Activated T-helper 1 cell treated with anti-CD3 and anti-CD28 coated beads, Interleukin-12 subunit alpha, Interleukin-12 subunit beta, Interleukin-2, Interleukin-4 antibody, amounts not matched to agents 30 ng/mL and 10 ng/mL and 1 ng/mL, durations not matched to agents 14 hours and 24 hours and 36 hours (primary cell): ENCODE data around the gene STEAP1B. TPM values are rescaled to one million over a fixed set of nuclear protein-coding genes. Genes with fewer than 3 reads are reported as not detected.

ENCODE experiments used
- DNase-seq: peaks from one replicate; pipeline ENCODE4 v3.0.0; 2021; ENCODE audit warnings: low spot score
- H3K27ac Mint-ChIP-seq: one replicate; pipeline ENCODE4 v1.8.0; 2021; ENCODE audit warnings: mild to moderate bottlenecking, mixed read lengths
- H3K27me3 Mint-ChIP-seq: one replicate; pipeline ENCODE4 v1.8.0; 2022; ENCODE audit warnings: mild to moderate bottlenecking, moderate library complexity, mixed read lengths; ENCODE audit not compliant: insufficient read depth
- H3K36me3 Mint-ChIP-seq: one replicate; pipeline ENCODE4 v1.8.0; 2021; ENCODE audit warnings: low read depth, mixed read lengths
- H3K4me1 Mint-ChIP-seq: one replicate; pipeline ENCODE4 v1.8.0; 2021; ENCODE audit warnings: low read depth, mixed read lengths
- H3K4me3 Mint-ChIP-seq: one replicate; pipeline ENCODE4 v1.8.0; 2021; ENCODE audit warnings: mild to moderate bottlenecking, moderate library complexity, mixed read lengths
- H3K9me3 Mint-ChIP-seq: one replicate; pipeline ENCODE4 v1.8.0; 2021; ENCODE audit warnings: mixed read lengths
- intact Hi-C: fragments of 100-400 bp; cut with micrococcal nuclease; formaldehyde crosslinking; loops from one replicate; pipeline ENCODE4 v1.15.1; 2024
- total RNA-seq: library from RNA; stranded (reverse); gene quantifications from 2 replicates; pipeline ENCODE4 v1.2.3, GENCODE V29; 2022

The STEAP1B gene
- total RNA-seq, 1 donor from 2014 or later: 0.16 TPM

- H3K4me1 Mint-ChIP-seq: peaks cover 5% of the 10 kb centered on the region
- no peaks in the 10 kb centered on the region for H3K36me3 Mint-ChIP-seq
- H3K27ac Mint-ChIP-seq: no peak overlapping the region
- no peak overlapping the region for H3K4me3 Mint-ChIP-seq
- peaks cover 7% of the 10 kb centered on the region for H3K27me3 Mint-ChIP-seq
- H3K9me3 Mint-ChIP-seq: peaks cover 3% of the 10 kb centered on the region
- intact Hi-C loops: no loop called here
- no peak for DNase-seq
Observed at GRCh38 chr7:22399546-22399945, 100.4 kb downstream of the STEAP1B start.

DNA sequence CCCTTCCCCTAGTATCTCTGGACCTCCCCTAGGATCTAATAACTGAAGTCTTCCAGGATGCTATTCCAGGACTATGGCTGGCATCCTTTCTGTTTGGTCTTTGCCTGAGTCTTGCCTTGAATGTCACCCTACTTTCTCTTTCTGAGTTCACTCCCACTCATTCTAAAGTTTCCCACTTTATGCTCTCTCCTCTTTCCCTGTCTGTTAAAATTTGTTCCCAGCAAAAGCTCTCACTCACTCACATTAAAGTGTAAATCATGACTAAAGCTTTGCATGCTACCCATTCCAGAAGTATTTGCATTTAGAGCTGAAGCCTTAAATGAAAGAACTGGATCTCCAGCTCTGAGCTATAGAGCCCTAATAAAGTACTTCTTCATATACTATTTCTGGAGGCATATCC, 100.9 kb downstream of the STEAP1B start:
- intact Hi-C loops: no loop called here
- no peak overlapping the region for H3K27ac Mint-ChIP-seq

DNA sequence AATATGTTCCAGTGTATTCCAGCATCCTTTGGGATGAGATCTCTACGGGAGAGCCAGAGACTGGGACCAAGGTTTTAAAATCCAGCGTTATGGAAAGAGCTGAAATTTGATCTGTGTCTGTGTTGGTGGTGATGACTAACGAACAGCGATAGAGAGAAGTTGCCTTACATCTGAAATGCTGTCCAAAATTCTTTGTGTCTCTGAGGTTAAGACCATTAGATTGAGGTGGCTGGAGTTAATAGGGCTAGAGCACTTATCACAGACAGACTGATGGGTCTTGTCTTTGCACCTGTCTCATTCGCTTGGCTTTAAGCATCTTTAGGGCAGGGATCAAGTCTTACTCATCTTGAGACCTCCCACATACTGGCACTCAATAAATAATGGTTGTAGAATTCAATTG, 102.0 kb downstream of the STEAP1B start:
- no peak for DNase-seq
- H3K27ac Mint-ChIP-seq: no peak overlapping the region
- H3K36me3 Mint-ChIP-seq: no peaks in the 10 kb centered on the region
- peaks cover 5% of the 10 kb centered on the region for H3K4me1 Mint-ChIP-seq
- intact Hi-C loops: no loop called here
- no peak overlapping the region for H3K4me3 Mint-ChIP-seq
- peaks cover 3% of the 10 kb centered on the region for H3K9me3 Mint-ChIP-seq
- H3K27me3 Mint-ChIP-seq: peaks cover 7% of the 10 kb centered on the region

More for the DNA sequence above, 100.9 kb downstream of the STEAP1B start:
- H3K4me3 Mint-ChIP-seq: no peak overlapping the region
- H3K27me3 Mint-ChIP-seq: peaks cover 7% of the 10 kb centered on the region
- peaks cover 5% of the 10 kb centered on the region for H3K4me1 Mint-ChIP-seq
- DNase-seq: no peak
- peaks cover 3% of the 10 kb centered on the region for H3K9me3 Mint-ChIP-seq
- no peaks in the 10 kb centered on the region for H3K36me3 Mint-ChIP-seq

DNA sequence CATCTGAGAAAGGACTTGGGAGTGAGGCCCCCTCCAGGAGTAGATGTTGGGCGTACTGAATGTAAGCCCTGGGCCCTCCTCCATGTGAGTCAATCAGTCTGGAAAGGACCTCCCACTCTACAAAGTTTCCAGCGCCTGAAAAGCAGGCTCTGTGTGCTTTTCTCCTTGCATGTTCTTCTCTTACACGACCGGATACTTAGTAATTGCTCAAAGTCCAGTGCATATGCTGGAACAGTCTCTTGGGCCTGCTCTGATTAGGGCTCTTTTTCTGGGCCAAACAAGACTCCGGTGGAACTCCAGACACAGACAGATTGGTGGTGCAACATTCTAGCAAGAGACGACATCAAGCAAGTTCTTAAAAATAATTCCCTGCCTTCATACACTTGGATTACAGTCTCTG, 104.8 kb downstream of the STEAP1B start:
- Mint-ChIP-seq H3K27me3 (peaks cover 7% of the 10 kb centered on the region), H3K4me1 (no peaks in the 10 kb centered on the region), H3K27ac (no peak overlapping the region), H3K9me3 (no peaks in the 10 kb centered on the region), H3K4me3 (no peak overlapping the region), H3K36me3 (no peaks in the 10 kb centered on the region)
- intact Hi-C loops: no loop called here
- DNase-seq: no peak

DNA sequence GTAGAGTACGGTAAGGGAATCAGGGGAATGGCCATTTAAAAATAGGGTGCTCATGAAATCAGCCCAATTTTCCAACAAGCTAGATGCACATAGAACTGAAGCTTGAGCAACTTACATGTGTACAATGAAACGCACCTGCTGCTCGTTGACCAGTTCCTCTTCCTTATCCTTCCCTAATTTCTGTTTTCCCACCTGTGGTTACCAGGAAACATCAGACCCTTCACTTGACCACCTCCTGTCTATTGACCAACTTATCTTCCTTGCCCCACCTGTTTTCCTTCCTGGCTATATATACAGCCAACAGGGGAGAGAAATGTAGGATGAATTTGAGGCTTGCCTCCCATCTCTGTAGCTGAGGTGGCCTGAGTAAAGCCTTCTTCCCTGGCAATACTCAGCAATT, 105.2 kb downstream of the STEAP1B start:
- Mint-ChIP-seq H3K4me3 (no peak overlapping the region), H3K4me1 (no peaks in the 10 kb centered on the region), H3K36me3 (no peaks in the 10 kb centered on the region), H3K27ac (no peak overlapping the region), H3K27me3 (peaks cover 5% of the 10 kb centered on the region), H3K9me3 (no peaks in the 10 kb centered on the region)
- intact Hi-C loops: no loop called here
- no peak for DNase-seq

DNA sequence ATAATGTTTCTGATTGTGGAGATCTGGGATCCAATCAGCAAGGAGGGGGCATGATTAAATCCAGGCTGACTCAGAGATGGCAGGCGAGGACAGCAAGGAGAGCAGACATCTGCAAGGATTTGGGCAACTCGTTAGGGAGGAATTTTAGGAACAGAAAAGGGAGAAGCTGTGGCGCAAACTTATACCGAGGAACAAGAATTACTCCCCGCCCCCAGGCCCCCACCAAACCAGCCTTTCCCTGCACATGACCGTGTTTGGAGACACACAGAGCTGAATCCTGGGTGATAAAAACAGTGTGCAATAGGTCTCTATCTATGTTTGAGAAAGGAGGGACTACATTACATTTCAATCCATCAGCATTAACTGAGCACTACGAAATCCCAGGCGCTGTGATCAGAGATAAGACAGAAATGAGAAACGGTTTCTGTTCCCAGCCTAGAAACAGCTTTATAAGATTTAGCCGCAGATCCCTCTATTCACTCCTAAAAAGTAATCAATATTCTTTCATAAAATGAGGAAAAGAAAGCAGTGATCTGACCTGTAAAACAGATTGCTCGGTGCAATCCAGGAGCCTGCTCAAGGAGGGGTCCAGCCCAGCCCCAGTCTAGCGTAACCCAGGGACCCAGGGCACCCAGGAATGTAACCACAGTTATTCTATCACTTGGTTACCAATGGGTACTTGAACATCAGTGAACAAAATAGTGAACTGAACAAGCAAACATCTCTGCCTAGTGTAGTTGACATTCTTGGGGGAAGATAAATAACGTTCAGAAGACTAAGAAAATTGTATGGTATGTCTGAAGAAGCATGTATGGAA, 105.9 kb downstream of the STEAP1B start:
- Mint-ChIP-seq H3K27me3 (peaks cover 4% of the 10 kb centered on the region), H3K4me1 (no peaks in the 10 kb centered on the region), H3K4me3 (no peak overlapping the region), H3K9me3 (no peaks in the 10 kb centered on the region), H3K36me3 (no peaks in the 10 kb centered on the region), H3K27ac (no peak overlapping the region)
- DNase-seq: no peak
- intact Hi-C loops: no loop called here

- Mint-ChIP-seq H3K36me3 (no peaks in the 10 kb centered on the region), H3K9me3 (no peaks in the 10 kb centered on the region), H3K27me3 (no peaks in the 10 kb centered on the region), H3K27ac (no peak overlapping the region), H3K4me1 (no peaks in the 10 kb centered on the region), H3K4me3 (no peak overlapping the region)
- intact Hi-C loops: no loop called here
- DNase-seq: no peak
Observed at GRCh38 chr7:22390516-22390915, 109.5 kb downstream of the STEAP1B start.

DNA sequence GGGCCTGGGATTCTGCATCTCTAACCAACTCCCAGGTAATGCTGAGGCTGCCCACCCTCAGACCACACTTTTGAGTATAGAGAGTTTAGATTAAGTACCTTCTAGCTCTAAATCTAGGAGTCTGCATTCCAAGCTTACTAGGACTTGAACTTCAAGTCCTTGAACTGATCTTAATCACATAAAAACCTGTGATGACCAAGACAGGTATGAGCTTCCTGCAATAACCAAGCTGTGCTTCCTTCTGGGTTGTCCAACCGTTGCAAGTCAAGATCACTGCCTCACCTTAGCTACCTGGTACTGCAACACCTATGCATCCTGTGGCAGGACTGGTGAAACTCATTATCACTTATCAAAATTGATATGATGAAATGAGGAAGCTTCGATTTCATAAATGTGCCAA, 110.1 kb downstream of the STEAP1B start:
- intact Hi-C loops: no loop called here
- Mint-ChIP-seq H3K27me3 (no peaks in the 10 kb centered on the region), H3K9me3 (no peaks in the 10 kb centered on the region), H3K36me3 (no peaks in the 10 kb centered on the region), H3K4me3 (no peak overlapping the region), H3K4me1 (no peaks in the 10 kb centered on the region), H3K27ac (no peak overlapping the region)
- no peak for DNase-seq

GRCh38 chr7:22387583-22387982, 112.4 kb downstream of the STEAP1B start:
- no peaks in the 10 kb centered on the region for H3K9me3 Mint-ChIP-seq
- no peak for DNase-seq
- H3K27ac Mint-ChIP-seq: no peak overlapping the region
- intact Hi-C loops: no loop called here
- no peaks in the 10 kb centered on the region for H3K4me1 Mint-ChIP-seq
- H3K4me3 Mint-ChIP-seq: no peak overlapping the region
- H3K36me3 Mint-ChIP-seq: no peaks in the 10 kb centered on the region
- no peaks in the 10 kb centered on the region for H3K27me3 Mint-ChIP-seq

GRCh38 chr7:22386865-22387264, 113.1 kb downstream of the STEAP1B start:
- Mint-ChIP-seq H3K36me3 (no peaks in the 10 kb centered on the region), H3K27ac (no peak overlapping the region), H3K27me3 (no peaks in the 10 kb centered on the region), H3K4me3 (no peak overlapping the region), H3K4me1 (no peaks in the 10 kb centered on the region), H3K9me3 (no peaks in the 10 kb centered on the region)
- DNase-seq: no peak
- intact Hi-C loops: no loop called here

DNA sequence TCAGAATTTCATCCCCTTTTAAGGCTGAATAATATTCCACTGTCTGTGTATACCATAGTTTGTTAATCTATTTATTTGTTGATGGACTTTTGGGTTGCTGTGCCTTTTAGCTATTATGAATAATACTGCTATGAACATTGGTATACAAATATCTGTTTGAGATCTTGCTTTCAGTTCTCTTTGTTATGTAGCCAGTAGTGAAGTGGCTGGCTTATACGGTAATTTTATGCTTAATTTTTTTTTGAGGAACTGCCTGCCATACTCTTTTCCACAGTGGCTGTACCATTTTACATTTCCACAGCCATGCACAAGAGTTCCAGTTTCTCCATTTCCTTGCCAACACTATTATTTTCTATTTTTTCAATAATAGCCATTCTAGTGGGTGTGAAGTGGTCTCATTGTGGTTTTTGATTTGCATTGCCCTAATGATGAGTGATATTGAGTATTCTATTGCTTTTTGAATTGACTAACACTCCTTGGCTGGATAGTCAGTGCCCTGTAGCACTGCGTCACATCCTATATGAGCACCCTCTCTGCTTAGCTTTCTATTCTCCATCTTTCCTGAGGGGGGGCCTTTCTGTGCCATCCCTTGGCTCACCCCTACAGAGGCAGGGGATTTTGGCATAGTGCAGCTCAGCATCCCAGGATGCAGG, 113.7 kb downstream of the STEAP1B start:
- intact Hi-C loops: no loop called here
- Mint-ChIP-seq H3K4me1 (no peaks in the 10 kb centered on the region), H3K27ac (no peak overlapping the region), H3K36me3 (no peaks in the 10 kb centered on the region), H3K9me3 (no peaks in the 10 kb centered on the region), H3K27me3 (peaks cover 2% of the 10 kb centered on the region), H3K4me3 (no peak overlapping the region)
- no peak for DNase-seq

DNA sequence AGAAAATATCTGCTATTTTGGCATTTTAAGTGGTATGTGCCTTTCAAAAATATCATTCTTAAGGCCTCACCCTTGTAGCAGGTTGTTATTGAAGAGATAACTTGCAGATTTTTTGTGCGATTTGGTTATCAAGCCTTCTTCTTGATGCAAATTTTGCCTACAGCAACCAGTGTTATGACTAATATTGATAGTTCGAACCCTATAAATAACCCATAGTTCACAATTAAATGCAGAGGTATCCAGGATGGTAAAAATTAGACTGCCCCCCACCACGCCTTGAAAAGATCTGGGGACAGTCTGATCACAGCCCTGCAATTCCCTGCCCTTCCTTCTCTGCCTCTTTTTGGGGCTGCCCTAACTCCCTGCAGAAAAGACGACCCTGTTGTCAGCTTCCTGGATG, 114.7 kb downstream of the STEAP1B start:
- H3K27me3 Mint-ChIP-seq: peaks cover 10% of the 10 kb centered on the region
- H3K27ac Mint-ChIP-seq: no peak overlapping the region
- H3K36me3 Mint-ChIP-seq: no peaks in the 10 kb centered on the region
- no peaks in the 10 kb centered on the region for H3K4me1 Mint-ChIP-seq
- no peak for DNase-seq
- intact Hi-C loops: no loop called here
- H3K4me3 Mint-ChIP-seq: no peak overlapping the region
- no peaks in the 10 kb centered on the region for H3K9me3 Mint-ChIP-seq

DNA sequence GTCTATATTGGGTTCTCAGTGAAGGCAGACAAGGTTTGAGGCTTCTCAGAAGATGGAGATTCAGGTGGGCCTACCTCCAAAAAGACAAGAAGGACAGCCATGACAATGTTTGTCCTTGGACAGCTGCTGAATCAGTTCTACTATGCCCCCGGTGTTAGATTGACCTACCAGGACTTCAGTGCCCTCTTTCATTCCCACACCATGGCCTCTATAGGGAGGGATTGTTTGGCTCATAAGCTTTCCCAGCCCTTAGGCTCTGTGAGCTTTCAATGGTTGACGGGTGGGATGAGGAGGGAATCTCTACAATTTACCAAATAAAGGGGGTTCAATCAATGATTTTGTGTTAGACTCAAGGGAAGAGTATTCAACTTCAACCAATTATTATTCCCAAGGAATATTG, 119.7 kb downstream of the STEAP1B start:
- H3K36me3 Mint-ChIP-seq: no peaks in the 10 kb centered on the region
- peaks cover 10% of the 10 kb centered on the region for H3K27me3 Mint-ChIP-seq

More for the DNA sequence above, 119.7 kb downstream of the STEAP1B start:
- H3K27ac Mint-ChIP-seq: no peak overlapping the region
- intact Hi-C loops: no loop called here
- no peaks in the 10 kb centered on the region for H3K4me1 Mint-ChIP-seq
- DNase-seq: no peak
- no peak overlapping the region for H3K4me3 Mint-ChIP-seq
- H3K9me3 Mint-ChIP-seq: no peaks in the 10 kb centered on the region
